Superior temporal gyrus (tissue), 1 donor: ENCODE measurements around the gene PCDH20.
"Not testable (repeated sequence)": the region's sequence is repeated elsewhere in the genome, so short reads cannot be mapped to it uniquely, and the experiment has no call there.

ENCODE experiments used
- DNase-seq: peaks from one replicate; pipeline ENCODE4 v3.0.0-alpha.2; 2016; ENCODE audit errors: extremely low spot score

PCDH20 gene, protein sequence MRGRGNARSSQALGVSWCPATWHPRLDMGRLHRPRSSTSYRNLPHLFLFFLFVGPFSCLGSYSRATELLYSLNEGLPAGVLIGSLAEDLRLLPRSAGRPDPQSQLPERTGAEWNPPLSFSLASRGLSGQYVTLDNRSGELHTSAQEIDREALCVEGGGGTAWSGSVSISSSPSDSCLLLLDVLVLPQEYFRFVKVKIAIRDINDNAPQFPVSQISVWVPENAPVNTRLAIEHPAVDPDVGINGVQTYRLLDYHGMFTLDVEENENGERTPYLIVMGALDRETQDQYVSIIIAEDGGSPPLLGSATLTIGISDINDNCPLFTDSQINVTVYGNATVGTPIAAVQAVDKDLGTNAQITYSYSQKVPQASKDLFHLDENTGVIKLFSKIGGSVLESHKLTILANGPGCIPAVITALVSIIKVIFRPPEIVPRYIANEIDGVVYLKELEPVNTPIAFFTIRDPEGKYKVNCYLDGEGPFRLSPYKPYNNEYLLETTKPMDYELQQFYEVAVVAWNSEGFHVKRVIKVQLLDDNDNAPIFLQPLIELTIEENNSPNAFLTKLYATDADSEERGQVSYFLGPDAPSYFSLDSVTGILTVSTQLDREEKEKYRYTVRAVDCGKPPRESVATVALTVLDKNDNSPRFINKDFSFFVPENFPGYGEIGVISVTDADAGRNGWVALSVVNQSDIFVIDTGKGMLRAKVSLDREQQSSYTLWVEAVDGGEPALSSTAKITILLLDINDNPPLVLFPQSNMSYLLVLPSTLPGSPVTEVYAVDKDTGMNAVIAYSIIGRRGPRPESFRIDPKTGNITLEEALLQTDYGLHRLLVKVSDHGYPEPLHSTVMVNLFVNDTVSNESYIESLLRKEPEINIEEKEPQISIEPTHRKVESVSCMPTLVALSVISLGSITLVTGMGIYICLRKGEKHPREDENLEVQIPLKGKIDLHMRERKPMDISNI

DNA sequence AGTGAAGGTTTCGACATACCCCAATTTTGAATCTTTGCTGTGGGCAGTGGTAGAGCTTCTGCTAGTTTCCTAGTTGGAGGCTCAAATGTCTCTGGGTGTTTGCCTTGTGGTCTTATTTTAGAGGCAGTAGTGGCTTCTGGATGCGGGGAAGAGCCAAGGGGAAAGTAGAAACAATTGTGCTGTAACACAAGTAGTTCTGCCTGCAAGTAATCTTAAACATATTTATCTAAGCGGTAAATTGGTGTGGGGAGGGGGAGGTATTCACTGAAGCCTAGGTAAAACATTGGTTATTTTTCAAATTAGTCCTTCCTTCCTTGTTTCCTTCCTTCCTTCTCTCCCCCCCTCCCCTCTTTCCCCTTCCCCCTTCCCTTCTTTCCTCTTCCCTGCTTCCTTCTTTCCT is at the start of gene PCDH20:
Gene PCDH20 (minus strand): TSS at position 101 of the 400 bp plus-strand sequence. CDS start 691 bp downstream, outside the sequence.
- no peak for DNase-seq

DNA sequence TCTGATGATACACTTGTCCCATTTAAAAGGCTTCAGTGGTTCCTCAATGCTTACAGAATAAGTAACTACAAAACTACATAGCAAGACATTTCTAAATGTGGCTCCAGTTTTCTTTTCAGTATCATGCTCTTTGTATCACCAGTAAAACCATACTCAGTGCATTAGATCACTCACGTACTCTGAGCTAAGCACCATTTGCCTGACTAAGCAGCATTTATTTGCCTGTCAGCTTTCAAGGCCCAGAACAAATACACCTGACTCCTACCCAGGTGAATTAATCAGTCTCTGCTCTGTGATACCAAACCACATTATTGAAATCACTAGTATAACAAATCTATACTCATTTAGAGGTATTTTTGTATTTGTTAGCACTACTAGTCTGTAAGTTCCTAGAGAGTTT is 47.4 kb upstream of the PCDH20 start:
- no peak for DNase-seq

DNA sequence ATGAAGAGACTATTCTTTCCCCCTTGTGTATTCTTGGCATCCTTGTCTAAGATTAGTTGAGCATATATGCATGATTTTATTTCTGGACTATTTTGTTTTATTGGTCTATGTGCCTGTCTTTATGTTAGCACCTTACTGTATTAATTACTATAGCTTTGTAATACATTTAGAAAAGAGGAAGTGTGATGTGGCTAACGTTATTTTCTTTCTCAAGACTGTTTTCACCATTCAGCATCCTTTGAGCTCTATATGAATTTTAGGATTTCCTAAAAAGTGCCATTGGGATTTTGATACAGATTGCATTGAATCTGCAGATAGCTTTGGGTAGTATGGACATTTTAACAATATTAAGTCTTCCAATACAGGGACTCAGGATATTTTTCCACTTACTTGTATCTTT is 37.5 kb upstream of the PCDH20 start:
- DNase-seq: no peak

DNA sequence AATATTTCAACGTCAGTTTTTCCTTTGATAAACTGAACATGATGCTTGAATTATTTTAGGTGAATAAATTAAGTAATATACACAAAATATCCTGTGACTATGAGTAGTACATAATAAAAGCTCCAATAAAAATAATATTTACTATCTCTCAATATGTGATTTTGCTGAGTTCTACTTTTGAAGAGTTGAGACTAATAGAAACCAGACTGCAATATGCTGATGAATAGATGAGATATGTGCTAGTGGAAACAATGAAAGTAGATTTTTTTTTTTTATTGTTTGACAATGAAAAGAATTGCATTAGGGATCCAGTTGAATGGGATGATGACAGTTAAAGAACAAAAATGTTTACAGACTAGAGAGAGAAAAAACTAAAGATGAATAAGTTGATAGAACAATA is 16.4 kb upstream of the PCDH20 start:
- no peak for DNase-seq

DNA sequence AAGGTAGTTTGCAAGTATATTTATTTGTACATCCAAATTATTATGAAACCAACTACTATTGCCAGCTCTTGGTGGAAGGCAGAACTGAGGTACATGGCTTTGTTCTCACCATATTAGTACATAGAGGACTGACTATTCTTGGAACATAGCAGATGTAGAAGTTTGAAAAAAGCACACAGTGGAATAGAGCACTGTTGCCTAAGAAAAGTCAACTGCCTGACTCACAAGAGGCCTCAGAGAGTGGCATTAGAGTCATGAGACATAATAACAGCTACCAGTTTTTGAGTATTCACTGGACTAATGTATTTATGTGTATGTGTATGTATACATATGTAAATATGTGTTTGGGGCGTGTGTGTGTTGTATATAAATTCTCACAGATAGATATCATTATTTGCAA is 8.3 kb upstream of the PCDH20 start:
- DNase-seq: no peak

DNA sequence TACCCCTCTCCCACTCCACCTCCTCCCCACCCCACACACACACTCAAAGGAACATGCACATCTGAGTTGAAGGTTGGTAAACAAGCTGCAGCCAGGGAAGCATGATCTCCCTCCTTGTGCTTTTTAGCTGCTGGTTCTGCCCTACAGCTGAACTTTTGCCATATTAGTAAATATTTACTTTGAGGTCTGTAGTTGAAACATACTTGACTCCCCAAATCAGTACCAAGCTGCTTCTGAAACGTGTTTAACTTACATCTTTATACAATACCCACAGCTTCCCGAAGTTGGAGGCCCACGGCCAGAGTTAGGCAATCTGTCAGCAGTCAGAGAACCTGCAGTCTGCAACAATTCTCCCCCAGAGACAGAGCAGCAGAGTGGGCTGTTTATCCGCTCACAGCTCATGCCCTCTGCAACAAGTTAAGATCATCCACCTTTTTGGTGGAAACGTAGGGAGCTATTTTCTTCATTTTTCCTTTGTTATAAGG is 1.5 kb upstream of the PCDH20 start:
- DNase-seq: no peak

DNA sequence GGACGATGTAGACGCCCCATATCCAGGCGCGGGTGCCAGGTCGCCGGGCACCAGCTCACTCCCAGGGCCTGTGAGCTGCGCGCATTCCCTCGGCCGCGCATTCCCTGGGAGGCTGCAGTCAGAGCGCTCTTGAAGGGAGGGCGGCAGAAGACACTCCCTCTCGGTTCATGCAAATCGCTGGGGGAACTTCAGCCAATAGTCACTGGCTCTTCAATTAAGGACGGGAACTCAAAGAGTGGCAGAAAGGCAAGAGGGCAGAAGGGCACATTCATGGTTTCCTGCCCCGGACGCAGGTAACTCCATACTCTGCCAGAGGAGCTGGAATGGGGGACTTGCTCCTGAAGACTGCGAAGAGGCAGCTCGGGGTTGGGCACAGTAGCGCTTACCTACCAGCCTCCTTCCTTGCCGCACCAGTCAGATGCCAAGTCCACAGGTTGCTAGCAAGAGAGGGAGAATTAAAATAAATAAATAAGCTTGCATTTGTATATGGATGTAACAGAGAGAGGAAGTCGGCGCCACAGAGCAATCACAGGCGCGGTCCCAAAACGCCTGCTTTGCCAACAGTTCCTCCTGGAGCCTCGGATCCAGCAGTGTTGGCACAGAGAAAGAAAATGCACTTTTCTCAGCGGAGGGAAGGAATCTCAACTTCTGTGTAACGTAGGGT is 459 bp downstream of the PCDH20 start:
- DNase-seq: peak; percentile 64

DNA sequence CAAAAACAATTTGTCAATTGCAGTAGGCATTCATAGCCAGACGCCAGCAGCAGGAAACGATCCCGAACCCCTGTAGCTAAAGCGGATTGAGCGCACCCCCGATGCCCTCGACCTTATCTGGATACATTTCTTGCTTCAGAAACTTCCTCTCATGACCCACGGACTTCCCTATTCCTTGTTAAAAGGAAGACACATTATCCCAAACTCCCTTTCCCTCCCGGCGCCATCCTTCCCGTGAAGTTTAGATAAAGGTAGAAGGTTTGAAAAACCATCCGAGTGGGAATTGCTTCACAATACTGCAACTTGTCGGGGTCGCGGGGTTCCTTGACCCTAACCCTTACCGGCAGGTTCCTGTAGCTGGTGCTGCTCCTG is 977 bp downstream of the PCDH20 start:
- DNase-seq: no peak

DNA sequence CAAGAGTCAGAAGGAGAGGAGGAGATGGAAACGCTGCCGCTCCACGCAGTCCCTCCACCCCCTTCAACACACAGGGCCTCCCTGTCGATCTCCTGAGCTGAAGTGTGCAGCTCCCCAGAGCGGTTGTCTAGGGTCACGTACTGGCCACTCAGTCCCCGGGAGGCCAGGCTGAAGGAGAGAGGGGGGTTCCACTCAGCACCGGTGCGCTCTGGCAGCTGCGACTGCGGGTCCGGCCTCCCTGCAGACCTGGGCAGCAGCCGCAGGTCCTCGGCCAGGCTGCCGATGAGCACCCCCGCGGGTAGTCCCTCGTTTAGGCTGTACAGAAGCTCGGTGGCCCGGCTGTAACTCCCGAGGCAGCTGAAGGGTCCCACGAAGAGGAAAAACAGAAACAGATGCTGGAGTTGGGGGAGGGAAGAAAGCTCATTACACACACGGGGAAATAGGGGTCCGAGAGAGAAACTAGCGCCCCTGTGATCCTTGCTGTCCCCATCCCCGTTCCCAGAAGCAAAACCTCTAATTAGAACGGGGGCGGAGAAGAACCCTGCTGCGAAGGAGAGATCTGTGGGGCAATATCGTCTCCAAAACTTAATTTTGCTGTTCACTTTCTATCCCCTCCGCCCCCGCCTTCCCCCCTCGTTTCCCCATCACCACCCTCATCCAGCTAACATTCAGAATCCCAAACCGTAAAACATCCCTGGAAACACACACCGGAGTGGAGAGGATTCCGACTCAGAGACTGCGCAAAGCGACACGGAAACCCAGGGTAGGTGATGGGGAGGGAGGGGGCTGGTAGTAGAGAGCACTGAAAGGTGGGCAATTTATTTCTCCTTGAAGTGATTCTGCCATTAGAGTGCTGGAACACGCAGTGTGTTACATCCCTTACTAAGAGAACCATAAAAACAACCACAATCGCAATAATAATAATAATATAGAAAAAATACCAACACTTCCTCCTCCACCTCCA is 1.8 kb downstream of the PCDH20 start:
- no peak for DNase-seq

DNA sequence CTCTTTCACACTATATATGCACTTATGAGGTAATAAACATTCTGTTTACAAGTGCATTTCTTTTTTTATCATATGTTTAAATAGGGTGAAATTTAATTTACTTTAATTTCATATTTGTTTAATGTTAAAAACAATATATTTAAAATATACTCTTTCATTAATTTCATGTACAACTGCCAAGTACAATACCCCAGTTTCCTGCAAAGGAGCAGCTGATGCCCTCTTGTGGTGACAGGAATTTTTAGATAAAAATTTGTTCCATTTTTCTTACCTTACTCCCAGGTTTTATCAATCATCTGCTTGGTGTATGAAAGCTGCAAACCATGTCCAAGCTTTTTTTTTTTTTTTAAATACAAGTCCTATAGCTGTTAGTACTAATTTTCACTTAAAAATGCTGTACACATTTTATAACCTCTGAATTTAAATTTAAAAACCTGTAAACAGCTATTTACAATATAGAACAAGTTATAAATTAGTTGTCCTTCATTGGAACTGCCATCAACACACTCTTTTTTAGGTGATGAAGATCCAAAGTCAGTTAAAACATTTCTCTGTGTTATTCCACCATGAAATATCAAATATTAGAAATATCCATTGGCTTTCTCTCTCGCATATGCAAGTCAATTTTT is 4.9 kb downstream of the PCDH20 start:
- peak; percentile 77 for DNase-seq

DNA sequence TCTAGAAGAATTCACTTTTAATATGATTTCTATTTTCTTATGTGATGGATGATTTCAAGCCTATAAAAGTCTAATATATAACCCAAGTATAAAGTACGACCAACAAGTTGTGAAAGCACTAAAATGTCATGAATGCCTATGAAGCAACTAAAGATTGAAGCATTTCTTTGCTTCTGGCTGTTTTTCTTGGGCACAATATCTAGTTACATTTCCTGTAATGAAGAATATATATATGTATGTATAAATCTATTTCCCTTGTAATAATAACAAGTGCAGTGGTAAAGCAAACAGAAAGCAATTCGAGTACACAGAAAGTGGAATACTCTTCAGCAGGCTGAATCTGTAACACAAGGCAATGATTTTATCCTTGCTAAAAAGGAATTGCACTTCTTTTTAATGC is 5.4 kb downstream of the PCDH20 start:
- no peak for DNase-seq

DNA sequence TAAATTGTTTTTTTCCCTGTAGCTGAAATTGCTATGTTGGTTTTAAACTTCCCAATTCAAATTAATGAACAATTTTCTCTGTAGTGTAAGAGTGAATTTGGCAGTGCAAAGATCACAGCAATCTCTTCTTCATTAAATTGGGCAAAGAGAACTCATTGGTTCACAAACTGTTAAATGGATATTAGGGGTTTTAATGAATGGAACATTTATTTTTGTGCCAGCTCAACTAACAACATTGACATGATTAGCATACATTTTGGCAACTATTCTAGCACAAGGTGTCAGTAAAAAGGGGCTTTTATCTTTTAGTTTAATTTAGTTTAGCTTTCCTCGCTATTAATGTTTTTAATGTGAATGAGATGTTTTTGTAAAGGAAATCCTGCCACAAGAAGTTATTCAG is 7.1 kb downstream of the PCDH20 start:
- DNase-seq: no peak

DNA sequence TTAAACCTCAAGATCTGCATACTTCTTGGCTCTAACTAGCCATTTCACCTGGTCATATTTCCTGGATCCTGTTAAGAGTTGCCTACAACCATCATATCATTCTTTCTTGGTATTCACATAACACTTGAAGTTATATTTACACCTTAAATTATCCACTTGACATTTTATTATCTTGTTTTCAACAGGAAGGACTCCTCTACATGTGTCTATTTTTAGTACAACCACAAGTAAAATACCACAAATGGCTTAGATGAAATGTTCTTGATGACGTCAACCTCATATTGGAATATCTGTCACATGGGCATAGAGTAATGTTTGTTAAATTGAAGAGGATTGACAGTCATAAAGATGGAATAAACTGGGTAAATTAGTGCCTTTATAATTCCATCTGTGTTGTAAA is 9.4 kb downstream of the PCDH20 start:
- no peak for DNase-seq

DNA sequence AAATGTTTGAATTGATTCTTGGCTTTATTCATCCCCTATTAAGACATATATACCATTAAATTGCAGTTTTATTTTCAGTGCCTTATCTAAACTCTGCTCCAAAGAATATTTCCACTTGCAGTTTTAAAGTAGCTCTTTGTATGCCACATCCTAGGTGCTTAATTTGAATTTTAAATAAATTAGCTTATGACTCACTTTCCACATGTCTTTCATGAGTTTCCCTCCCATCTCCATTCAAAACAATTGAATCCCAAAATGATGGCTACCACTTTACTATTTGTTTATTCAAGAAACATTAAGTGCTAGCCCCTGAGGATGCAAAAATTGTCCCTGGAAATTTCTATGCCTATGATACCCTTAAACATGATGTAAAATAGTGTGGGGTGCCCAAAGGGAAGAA is 19.5 kb downstream of the PCDH20 start:
- DNase-seq: no peak

DNA sequence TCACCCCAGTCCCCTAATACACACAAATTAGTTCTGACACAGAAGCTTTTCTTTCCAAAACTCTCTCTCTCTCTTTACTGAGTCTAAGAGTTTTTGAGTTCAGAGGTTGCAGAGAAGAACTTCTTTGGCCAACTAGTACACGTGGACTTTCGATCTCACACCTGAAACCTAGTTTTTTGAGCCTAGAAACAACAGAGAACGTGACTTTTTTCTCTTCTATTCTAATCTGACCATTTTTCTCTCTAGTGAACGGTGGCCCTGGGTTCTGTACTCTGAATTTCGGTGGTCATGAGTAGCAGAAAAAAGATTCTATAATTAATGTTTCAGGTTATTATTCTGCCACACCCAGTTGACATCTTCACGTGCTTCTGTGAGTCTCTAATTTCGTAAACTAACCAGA is 24.2 kb downstream of the PCDH20 start:
- DNase-seq: no peak

DNA sequence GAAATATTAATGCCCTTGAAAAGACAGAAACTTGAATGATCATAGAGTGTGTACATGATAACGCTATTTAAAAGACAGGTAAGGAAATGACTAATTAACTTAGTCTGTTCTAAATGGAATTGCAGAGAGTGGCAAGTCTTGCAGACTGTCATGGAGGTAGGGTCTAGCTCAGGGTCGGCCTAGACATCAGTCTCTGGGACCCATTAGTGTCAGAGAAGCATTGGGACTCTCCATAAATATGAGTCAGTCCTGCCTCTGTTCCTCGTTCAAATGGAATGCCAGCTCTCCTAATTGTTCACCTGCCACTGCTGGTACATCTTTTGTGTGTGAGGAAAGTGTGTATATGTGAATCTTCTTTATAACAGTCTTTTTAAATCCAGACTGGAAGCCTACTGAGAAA is 28.0 kb downstream of the PCDH20 start:
- no peak for DNase-seq

DNA sequence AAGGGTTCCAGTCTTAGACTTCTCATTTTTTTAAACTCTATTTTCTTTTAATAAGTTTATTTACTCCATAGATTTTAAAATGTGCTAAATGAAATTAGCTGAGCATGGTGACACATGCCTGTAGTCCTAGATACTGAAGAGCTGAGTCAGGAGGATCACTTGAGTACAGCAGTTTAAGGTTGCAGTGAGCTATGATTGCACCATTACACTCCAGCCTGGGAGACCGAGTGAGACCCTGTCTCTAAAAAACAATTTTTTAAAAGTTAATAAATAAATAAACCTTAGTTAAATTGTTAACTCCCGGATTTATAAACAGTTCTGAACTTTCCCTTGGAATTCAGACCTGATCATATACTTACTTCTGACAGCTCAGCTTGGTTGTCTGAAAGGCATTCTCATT is 32.5 kb downstream of the PCDH20 start:
- no peak for DNase-seq

DNA sequence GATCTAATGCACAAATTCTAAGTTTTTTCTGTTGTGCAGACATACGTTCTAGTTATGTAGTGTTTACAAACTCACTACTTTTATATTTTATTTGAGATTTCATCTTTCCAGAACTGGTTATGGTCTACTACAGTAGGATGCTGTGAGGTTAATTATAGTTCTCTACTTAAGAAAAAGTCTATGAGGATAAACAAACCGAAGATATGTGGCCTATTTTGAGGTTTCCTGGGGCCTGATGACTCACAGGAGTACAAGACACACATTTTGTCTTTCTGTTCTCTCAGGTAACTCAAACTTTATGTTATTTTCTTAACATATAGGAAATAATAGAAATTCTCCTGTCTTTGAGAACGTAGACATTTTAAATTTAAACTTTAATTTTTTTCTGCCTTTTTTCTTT is 45.1 kb downstream of the PCDH20 start:
- no peak for DNase-seq

DNA sequence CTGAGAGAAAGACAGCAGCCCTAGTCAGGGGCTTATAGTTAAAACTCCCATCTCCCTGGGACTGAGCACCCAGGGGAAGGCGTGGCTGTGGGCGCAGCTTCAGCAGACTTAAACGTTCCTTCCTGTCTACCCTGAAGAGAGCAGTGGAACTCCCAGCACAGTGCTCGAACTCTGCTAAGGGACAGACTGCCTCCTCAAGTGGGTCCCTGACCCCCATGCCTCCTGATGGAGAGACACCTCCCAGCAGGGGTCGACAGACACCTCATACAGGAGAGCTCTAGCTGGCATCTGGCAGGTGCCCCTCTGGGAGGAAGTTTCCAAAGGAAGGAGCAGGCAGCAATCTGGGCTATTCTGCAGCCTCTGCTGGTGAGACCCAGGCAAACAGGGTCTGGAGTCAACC is 51.0 kb downstream of the PCDH20 start:
- not testable (repeated sequence) for DNase-seq

DNA sequence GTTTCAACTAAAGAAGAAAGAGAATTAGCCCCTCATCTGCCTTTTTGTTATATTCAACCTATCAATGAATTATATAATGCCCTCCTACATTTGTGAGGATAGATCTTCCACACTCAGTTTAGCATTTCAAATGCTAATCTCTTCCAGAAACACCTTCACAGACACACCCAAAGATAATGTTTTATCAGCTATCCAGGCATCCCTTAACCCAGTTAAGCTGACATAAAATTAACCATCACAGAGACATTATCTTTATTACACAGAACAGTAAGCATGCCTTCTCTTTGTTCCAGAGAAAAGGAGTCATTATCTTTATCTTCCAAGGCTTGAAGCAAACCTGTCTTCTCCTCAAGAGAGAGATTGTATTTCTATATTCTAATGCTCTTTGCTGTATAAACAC is 53.1 kb downstream of the PCDH20 start:
- no peak for DNase-seq
